Epithelial cell of proximal tubule (primary cell): ENCODE measurements around the gene TNRC6C. TPM values are rescaled to one million over a fixed set of nuclear protein-coding genes. Genes with fewer than 3 reads are reported as not detected.

ENCODE experiments used
- DNase-seq: peaks from one replicate; pipeline ENCODE4 v3.0.0-alpha.2; 2011; ENCODE audit warnings: low read depth
- H3K4me3 ChIP-seq: 2 replicates; pipeline ENCODE4 v1.5.1; 2011; ENCODE audit warnings: low read depth, mild to moderate bottlenecking, low read length
- CTCF ChIP-seq: conservative IDR thresholded peaks from 2 replicates; pipeline ENCODE4 v1.5.1; 2012; ENCODE audit warnings: low read depth, mild to moderate bottlenecking, low read length
- total RNA-seq: library from RNA; depleted of rRNA; stranded (reverse); fragments of >200 nt; gene quantifications from 2 replicates; pipeline ENCODE4 v1.2.3, GENCODE V29; 2015

TNRC6C gene
- total RNA-seq, 1 donor from 2014 or later: 5.3 TPM

- H3K4me3 ChIP-seq: no peak overlapping the region
- TF ChIP-seq CTCF: no peak
- DNase-seq: no peak
Measured at GRCh38 chr17:78101112-78101511, 142.6 kb downstream of the TNRC6C start.

GRCh38 chr17:78101542-78101941 lies 143.0 kb downstream of the TNRC6C start:
- H3K4me3 ChIP-seq: no peak overlapping the region

GRCh38 chr17:78103311-78103710 lies 144.8 kb downstream of the TNRC6C start:
- TF ChIP-seq CTCF: no peak
- DNase-seq: no peak
- no peak overlapping the region for H3K4me3 ChIP-seq

More at GRCh38 chr17:78101542-78101941, 143.0 kb downstream of the TNRC6C start:
- no peak for TF ChIP-seq CTCF
- no peak for DNase-seq

- TF ChIP-seq CTCF: no peak
- no peak for DNase-seq
- H3K4me3 ChIP-seq: no peak overlapping the region
Measured at GRCh38 chr17:78104540-78104941, 146.0 kb downstream of the TNRC6C start.

- DNase-seq: no peak
- TF ChIP-seq CTCF: no peak
- H3K4me3 ChIP-seq: no peak overlapping the region
Measured at GRCh38 chr17:78105101-78105500, 146.6 kb downstream of the TNRC6C start.

- H3K4me3 ChIP-seq: no peak overlapping the region
- no peak for DNase-seq
- no peak for TF ChIP-seq CTCF
Measured at GRCh38 chr17:78105551-78105950, 147.0 kb downstream of the TNRC6C start.

GRCh38 chr17:78106211-78106610 lies 147.7 kb downstream of the TNRC6C start:
- no peak for TF ChIP-seq CTCF
- DNase-seq: no peak
- no peak overlapping the region for H3K4me3 ChIP-seq
